ENCODE measurements around the gene MTNR1B. TPM values are rescaled to one million over a fixed set of nuclear protein-coding genes. Genes with fewer than 3 reads are reported as not detected.

Gene MTNR1B
- total RNA-seq, 2 experiments from 2014 or later: not detected

GRCh38 chr11:92962446-92962845 is 7.0 kb upstream of the MTNR1B start:
- H3K36me3 Mint-ChIP-seq (ENCODE audit: low read depth): no peaks in the 10 kb centered on the region
- DNase-seq: no peak
- no peak overlapping the region for H3K27ac Mint-ChIP-seq
- H3K9me3 Mint-ChIP-seq: no peaks in the 10 kb centered on the region
- no peaks in the 10 kb centered on the region for H3K4me1 Mint-ChIP-seq
- CTCF ChIA-PET: no interaction called here
- POLR2A ChIA-PET: no interaction called here
- no peak overlapping the region for H3K4me3 Mint-ChIP-seq
- peaks cover 2% of the 10 kb centered on the region for H3K27me3 Mint-ChIP-seq

- H3K36me3 Mint-ChIP-seq (ENCODE audit: low read depth): no peaks in the 10 kb centered on the region
- CTCF ChIA-PET: interaction anchor here (1.8 kb wide), 1 partner anchor 13 kb away, joined by 3 read pairs; no protein-coding TSS in a partner anchor
- no peak for DNase-seq
- H3K4me3 Mint-ChIP-seq: no peak overlapping the region
- no peaks in the 10 kb centered on the region for H3K4me1 Mint-ChIP-seq
- peaks cover 2% of the 10 kb centered on the region for H3K27me3 Mint-ChIP-seq
- H3K27ac Mint-ChIP-seq: no peak overlapping the region
- H3K9me3 Mint-ChIP-seq: no peaks in the 10 kb centered on the region
- POLR2A ChIA-PET: no interaction called here
These were observed 5.0 kb upstream of the MTNR1B start for GRCh38 chr11:92964471-92964870.

GRCh38 chr11:92965196-92965595 is 4.3 kb upstream of the MTNR1B start:
- ChIA-PET POLR2A (no interaction called here), CTCF (no interaction called here)
- Mint-ChIP-seq H3K27me3 (peaks cover 2% of the 10 kb centered on the region), H3K9me3 (no peaks in the 10 kb centered on the region), H3K4me1 (no peaks in the 10 kb centered on the region), H3K27ac (no peak overlapping the region), H3K36me3 (ENCODE audit: low read depth) (no peaks in the 10 kb centered on the region), H3K4me3 (no peak overlapping the region)
- DNase-seq: no peak

GRCh38 chr11:92967178-92967577 is 2.3 kb upstream of the MTNR1B start:
- ChIA-PET CTCF (no interaction called here), POLR2A (no interaction called here)
- no peak for DNase-seq
- no peaks in the 10 kb centered on the region for H3K36me3 Mint-ChIP-seq (ENCODE audit: low read depth)
- H3K27me3 Mint-ChIP-seq: peaks cover 2% of the 10 kb centered on the region
- H3K4me1 Mint-ChIP-seq: no peaks in the 10 kb centered on the region
- no peak overlapping the region for H3K4me3 Mint-ChIP-seq
- no peaks in the 10 kb centered on the region for H3K9me3 Mint-ChIP-seq
- H3K27ac Mint-ChIP-seq: no peak overlapping the region

GRCh38 chr11:92967867-92968266 is 1.6 kb upstream of the MTNR1B start:
- no peak overlapping the region for H3K4me3 Mint-ChIP-seq
- CTCF ChIA-PET: no interaction called here
- no peaks in the 10 kb centered on the region for H3K4me1 Mint-ChIP-seq
- H3K27me3 Mint-ChIP-seq: peaks cover 2% of the 10 kb centered on the region
- DNase-seq: no peak
- no peaks in the 10 kb centered on the region for H3K36me3 Mint-ChIP-seq (ENCODE audit: low read depth)
- H3K9me3 Mint-ChIP-seq: no peaks in the 10 kb centered on the region
- no peak overlapping the region for H3K27ac Mint-ChIP-seq
- POLR2A ChIA-PET: no interaction called here

GRCh38 chr11:92969293-92969633 is 188 bp upstream of the MTNR1B start:
- POLR2A ChIA-PET: no interaction called here
- CTCF ChIA-PET: no interaction called here
- Mint-ChIP-seq H3K4me1 (no peaks in the 10 kb centered on the region), H3K4me3 (no peak overlapping the region), H3K27me3 (peaks cover 6% of the 10 kb centered on the region), H3K27ac (no peak overlapping the region), H3K36me3 (ENCODE audit: low read depth) (no peaks in the 10 kb centered on the region), H3K9me3 (no peaks in the 10 kb centered on the region)
- no peak for DNase-seq

- ChIA-PET POLR2A (no interaction called here), CTCF (no interaction called here)
- Mint-ChIP-seq H3K4me3 (no peak overlapping the region), H3K4me1 (no peaks in the 10 kb centered on the region), H3K27ac (no peak overlapping the region), H3K9me3 (no peaks in the 10 kb centered on the region), H3K27me3 (peaks cover 7% of the 10 kb centered on the region), H3K36me3 (ENCODE audit: low read depth) (no peaks in the 10 kb centered on the region)
- DNase-seq: no peak
These were observed 2.8 kb downstream of the MTNR1B start for GRCh38 chr11:92972248-92972647.

- peaks cover 2% of the 10 kb centered on the region for H3K9me3 Mint-ChIP-seq
- peaks cover 7% of the 10 kb centered on the region for H3K27me3 Mint-ChIP-seq
- no peak overlapping the region for H3K27ac Mint-ChIP-seq
- H3K4me3 Mint-ChIP-seq: no peak overlapping the region
- H3K36me3 Mint-ChIP-seq (ENCODE audit: low read depth): no peaks in the 10 kb centered on the region
- ChIA-PET CTCF (no interaction called here), POLR2A (no interaction called here)
- H3K4me1 Mint-ChIP-seq: no peaks in the 10 kb centered on the region
- DNase-seq: no peak
These were observed 5.8 kb downstream of the MTNR1B start for GRCh38 chr11:92975285-92975684.

- no peak for DNase-seq
These were observed 7.2 kb downstream of the MTNR1B start for GRCh38 chr11:92976681-92977080.

GRCh38 chr11:92977401-92977800 is 8.0 kb downstream of the MTNR1B start:
- ChIA-PET POLR2A (no interaction called here), CTCF (interaction anchor here (1.3 kb wide), 1 partner anchor 14 kb away, joined by 3 read pairs; no protein-coding TSS in a partner anchor)
- peaks cover 7% of the 10 kb centered on the region for H3K27me3 Mint-ChIP-seq
- H3K36me3 Mint-ChIP-seq (ENCODE audit: low read depth): no peaks in the 10 kb centered on the region
- peaks cover 5% of the 10 kb centered on the region for H3K9me3 Mint-ChIP-seq
- H3K4me3 Mint-ChIP-seq: no peak overlapping the region
- no peaks in the 10 kb centered on the region for H3K4me1 Mint-ChIP-seq
- no peak for DNase-seq
- H3K27ac Mint-ChIP-seq: no peak overlapping the region

More at GRCh38 chr11:92976681-92977080, 7.2 kb downstream of the MTNR1B start:
- no peaks in the 10 kb centered on the region for H3K4me1 Mint-ChIP-seq
- ChIA-PET POLR2A (no interaction called here), CTCF (no interaction called here)
- H3K36me3 Mint-ChIP-seq (ENCODE audit: low read depth): no peaks in the 10 kb centered on the region
- peaks cover 7% of the 10 kb centered on the region for H3K27me3 Mint-ChIP-seq
- no peak overlapping the region for H3K27ac Mint-ChIP-seq
- peaks cover 3% of the 10 kb centered on the region for H3K9me3 Mint-ChIP-seq
- no peak overlapping the region for H3K4me3 Mint-ChIP-seq

GRCh38 chr11:92978271-92979111 is 9.0 kb downstream of the MTNR1B start:
- H3K4me3 Mint-ChIP-seq: no peak overlapping the region
- ChIA-PET POLR2A (no interaction called here), CTCF (interaction anchor here (1.3 kb wide), 1 partner anchor 15 kb away, joined by 3 read pairs; no protein-coding TSS in a partner anchor)
- no peaks in the 10 kb centered on the region for H3K4me1 Mint-ChIP-seq
- no peaks in the 10 kb centered on the region for H3K36me3 Mint-ChIP-seq (ENCODE audit: low read depth)
- H3K27me3 Mint-ChIP-seq: peaks cover 3% of the 10 kb centered on the region
- H3K27ac Mint-ChIP-seq: no peak overlapping the region
- no peak for DNase-seq
- peaks cover 5% of the 10 kb centered on the region for H3K9me3 Mint-ChIP-seq

GRCh38 chr11:92979176-92979575 is 9.7 kb downstream of the MTNR1B start:
- Mint-ChIP-seq H3K4me3 (no peak overlapping the region), H3K9me3 (peaks cover 5% of the 10 kb centered on the region), H3K4me1 (no peaks in the 10 kb centered on the region), H3K27me3 (peaks cover 3% of the 10 kb centered on the region), H3K36me3 (ENCODE audit: low read depth) (no peaks in the 10 kb centered on the region), H3K27ac (no peak overlapping the region)
- DNase-seq: no peak
- CTCF ChIA-PET: no interaction called here
- POLR2A ChIA-PET: no interaction called here

- peaks cover 5% of the 10 kb centered on the region for H3K9me3 Mint-ChIP-seq
- no peak for DNase-seq
- H3K36me3 Mint-ChIP-seq (ENCODE audit: low read depth): no peaks in the 10 kb centered on the region
- no peaks in the 10 kb centered on the region for H3K4me1 Mint-ChIP-seq
- H3K27ac Mint-ChIP-seq: no peak overlapping the region
- H3K27me3 Mint-ChIP-seq: peaks cover 3% of the 10 kb centered on the region
- CTCF ChIA-PET: no interaction called here
- H3K4me3 Mint-ChIP-seq: no peak overlapping the region
- POLR2A ChIA-PET: interaction anchor here (0.6 kb wide), 1 partner anchor 796 kb away, joined by 3 read pairs; no protein-coding TSS in a partner anchor
These were observed 10.9 kb downstream of the MTNR1B start for GRCh38 chr11:92980312-92980711.

GRCh38 chr11:92981508-92982043 is 12.1 kb downstream of the MTNR1B start:
- Mint-ChIP-seq H3K36me3 (ENCODE audit: low read depth) (no peaks in the 10 kb centered on the region), H3K4me3 (no peak overlapping the region), H3K27ac (no peak overlapping the region), H3K4me1 (no peaks in the 10 kb centered on the region), H3K9me3 (peaks cover 5% of the 10 kb centered on the region), H3K27me3 (peaks cover 1% of the 10 kb centered on the region)
- ChIA-PET POLR2A (no interaction called here), CTCF (no interaction called here)
- no peak for DNase-seq

Data from activated CD4-positive, alpha-beta memory T cell treated with anti-CD3 and anti-CD28 coated beads, Interleukin-2, amount 10 ng/mL, durations not matched to agents 7 days and 5 days (primary cell).